Heart left ventricle (tissue), 16 donors: ENCODE results near the gene MAZ. TPM values are rescaled to one million over a fixed set of nuclear protein-coding genes. Genes with fewer than 3 reads are reported as not detected.

Source experiments
- ATAC-seq, 4 donors: fragments of 200-7000 bp; cut with Tn5 transposase; one replicate each; pipeline ENCODE4 v1.9.1; 2020 to 2022; ENCODE audit warnings: moderate library complexity in 4 of 4, mild to moderate bottlenecking in 3 of 4, moderate number of reproducible peaks in 1 of 4
- DNase-seq, 5 donors: peaks; one replicate each; pipeline ENCODE4 v3.0.0-alpha.2; 2020
- H3K27ac ChIP-seq, 12 donors: fragments of 200-600 bp; sonication (generic) in 4 of 12; one replicate each; pipeline versions ENCODE4 v1.5.0 to v1.8.0; 2016 to 2022; ENCODE audit warnings: mild to moderate bottlenecking in 2 of 12
- H3K27me3 ChIP-seq, 9 donors: fragments of 200-600 bp; sonication (generic) in 2 of 9; one replicate each; pipeline versions ENCODE4 v1.5.1 to v1.8.0; 2016 to 2022; ENCODE audit warnings: mild to moderate bottlenecking in 3 of 9
- H3K36me3 ChIP-seq, 9 donors: fragments of 200-600 bp; sonication (generic) in 2 of 9; one replicate each; pipeline versions ENCODE4 v1.5.0 to v1.8.0; 2018 to 2022; ENCODE audit warnings: mild to moderate bottlenecking in 2 of 9
- H3K4me1 ChIP-seq, 12 donors: fragments of 200-600 bp; sonication (generic) in 4 of 12; one replicate each; pipeline versions ENCODE4 v1.5.0 to v1.8.0; 2016 to 2022; ENCODE audit warnings: mild to moderate bottlenecking in 3 of 12
- H3K4me3 ChIP-seq, 12 donors: fragments of 200-600 bp; sonication (generic) in 4 of 12; one replicate each; pipeline versions ENCODE4 v1.5.0 to v1.8.0; 2017 to 2022; ENCODE audit warnings: mild to moderate bottlenecking in 9 of 12, moderate library complexity in 4 of 12
- H3K9me3 ChIP-seq, 12 donors: fragments of 200-600 bp; sonication (generic) in 4 of 12; one replicate each; pipeline versions ENCODE4 v1.5.0 to v1.8.0; 2016 to 2022; ENCODE audit warnings: mild to moderate bottlenecking in 1 of 12
- POLR2A ChIP-seq, 2 donors: fragments of 450-650 bp; IDR thresholded peaks; one replicate each; pipeline ENCODE4 v1.6.1; 2017; ENCODE audit warnings: antibody characterized with exemption in 2 of 2, mild to moderate bottlenecking in 2 of 2, moderate library complexity in 2 of 2
- WGBS, 4 donors: extraction: QIAGEN DNeasy Blood & Tissue Kit in 2 of 4; methylation state at CpG; one replicate each; pipeline versions ENCODE4 v1.1.5 to v1.1.7; 2013 to 2018; 5-methylcytosine and 5-hydroxymethylcytosine counted together
- intact Hi-C, 10 donors: fragments of 100-400 bp; cut with DNase I; formaldehyde crosslinking; loops; one replicate each; pipeline versions ENCODE4 v1.11.1 to v1.14.2; 2022
- polyA plus RNA-seq, 2 donors: library from polyadenylated mRNA; stranded (reverse); fragments of 200-250 nt; gene quantifications; one replicate each; pipeline ENCODE4 v1.2.3, GENCODE V29; 2013
- total RNA-seq, 9 donors: library from RNA; depleted of rRNA in 2 of 9; stranded (reverse); fragments of >200 nt in 2 of 9; fragmentation: NEBNext Ultra II Directional in 3 of 9; extraction: Animal tissue kit (Norgen Biotek cat#: 25700) in 3 of 9; gene quantifications; one replicate each; pipeline versions ENCODE4 v1.1.0 to v1.2.4, GENCODE V29; 2016 to 2023
- TF ChIP-seq, protein P1 (sequence below), 12 donors: fragments of 200-600 bp; sonication (generic) in 4 of 12; IDR thresholded peaks; one replicate each; pipeline versions ENCODE4 v1.5.0 to v1.8.0; 2018 to 2022; ENCODE audit warnings: antibody characterized with exemption in 12 of 12, mild to moderate bottlenecking in 5 of 12
- donor health status: ischemic (EF 13 %, LVEDD 7.1; RV severe dilation, severe dysfunction).
- donor health status: healthy with polysubstance abuse.
- donor health status: DM: no; HTN: yes; CAD: no.
- donor health status: DM: no; HTN: no; CAD: no.
- donor health status: ischemic (EF 25% LVEDD 6.9; RV normal size, moderate dysfunction).
- donor health status: ischemic (EF 25% LVEDD 5.7; RV mildly dilated, moderate dysfunction).
- donor health status: healthy.
- donor health status: DM: yes; HTN: yes; CAD: no.
- donor health status: ischemic (EF 35%, LVEDD 5.7; RV mildly dilated, moderate dysfunction).
- donor health status: nonischemic (EF 11% LVEDD 7.7; RV severe dilation, severe dysfunction).
- donor health status: DM: yes; HTN: yes; CAD: no.
- donor health status: PGD.
- donor health status: ischemic (EF 29% LVEDD 5.4; RV normal size, mild dysfunction).
- donor health status: nonischemic (EF 23%, LVEDD 6.1; RV moderate dilation, normal function).

Gene MAZ
- total and polyA plus RNA-seq, 11 donors: 58.9 to 188 (median 74.0) TPM

DNA sequence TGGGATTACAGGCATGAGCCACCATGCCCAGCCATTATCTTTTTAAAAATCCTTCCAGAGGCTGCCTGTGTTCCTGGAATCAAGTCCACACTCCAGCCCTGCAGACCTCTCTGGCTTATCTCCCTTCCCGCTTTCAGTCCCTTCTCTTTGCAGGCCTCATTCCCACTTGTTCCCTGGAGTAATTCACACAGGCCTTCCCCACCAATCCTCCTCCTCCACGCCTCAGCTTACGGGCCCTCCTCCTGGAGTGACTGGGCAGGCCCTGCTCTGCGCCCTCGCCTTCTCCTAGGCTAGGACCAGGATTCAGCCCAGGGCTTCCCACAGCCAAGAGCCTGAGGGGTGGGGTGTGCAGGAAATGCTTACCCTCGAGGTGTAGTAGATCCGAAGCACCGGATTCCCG, 53.9 kb downstream of the MAZ start:
- H3K27ac ChIP-seq: no peak overlapping the region
- no peak for TF ChIP-seq POLR2A (IDR thresholded peaks at IDR 0.05)
- TF ChIP-seq, protein P1, sequence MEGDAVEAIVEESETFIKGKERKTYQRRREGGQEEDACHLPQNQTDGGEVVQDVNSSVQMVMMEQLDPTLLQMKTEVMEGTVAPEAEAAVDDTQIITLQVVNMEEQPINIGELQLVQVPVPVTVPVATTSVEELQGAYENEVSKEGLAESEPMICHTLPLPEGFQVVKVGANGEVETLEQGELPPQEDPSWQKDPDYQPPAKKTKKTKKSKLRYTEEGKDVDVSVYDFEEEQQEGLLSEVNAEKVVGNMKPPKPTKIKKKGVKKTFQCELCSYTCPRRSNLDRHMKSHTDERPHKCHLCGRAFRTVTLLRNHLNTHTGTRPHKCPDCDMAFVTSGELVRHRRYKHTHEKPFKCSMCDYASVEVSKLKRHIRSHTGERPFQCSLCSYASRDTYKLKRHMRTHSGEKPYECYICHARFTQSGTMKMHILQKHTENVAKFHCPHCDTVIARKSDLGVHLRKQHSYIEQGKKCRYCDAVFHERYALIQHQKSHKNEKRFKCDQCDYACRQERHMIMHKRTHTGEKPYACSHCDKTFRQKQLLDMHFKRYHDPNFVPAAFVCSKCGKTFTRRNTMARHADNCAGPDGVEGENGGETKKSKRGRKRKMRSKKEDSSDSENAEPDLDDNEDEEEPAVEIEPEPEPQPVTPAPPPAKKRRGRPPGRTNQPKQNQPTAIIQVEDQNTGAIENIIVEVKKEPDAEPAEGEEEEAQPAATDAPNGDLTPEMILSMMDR (IDR thresholded peaks at IDR 0.05): no peak
- H3K36me3 ChIP-seq: peaks cover 0 to 38% (median 29%) of the 10 kb centered on the region in 9 donors
- H3K4me1 ChIP-seq: peaks cover 0 to 32% (median 16%) of the 10 kb centered on the region in 12 donors
- ATAC-seq: no peak
- H3K27me3 ChIP-seq: no peaks in the 10 kb centered on the region
- no peak overlapping the region for H3K4me3 ChIP-seq
- WGBS, 4 donors: 68 to 79% (median 75%) methylated on average over 9 of the region's 9 CpGs
- DNase-seq: peak in 2 of 5 donors; percentile 35 to 60
- no peaks in the 10 kb centered on the region for H3K9me3 ChIP-seq
- intact Hi-C loops: loop anchor here in 8 of 10 donors (5.0 to 10.0 kb wide), 8 partner anchors 38 to 165 kb away; partner anchors contain the start of genes C16orf92 (in 3 of the 8), PAGR1 (in 3 of the 8), HIRIP3 (in 2 of the 8) and INO80E (in 2 of the 8)

Other genes with a start within 250 kb of the MAZ start
- gene SPN, start 143.3 kb upstream of the MAZ start, total RNA-seq: 10 to 100 TPM in 1 of 9 donors, 1 to 10 TPM in 6, under 1 TPM in 2; 0.44 to 17.0 (median 1.3) TPM
- 1 to 10 TPM in 1 of 2 donors, under 1 TPM in 1; 0.67 to 1.3 TPM for gene SPN, start 143.3 kb upstream of the MAZ start, polyA plus RNA-seq
- gene QPRT, start 127.3 kb upstream of the MAZ start, total RNA-seq: 10 to 100 TPM; 14.0 to 36.5 (median 23.6) TPM
- 10 to 100 TPM in 1 of 2 donors, 1 to 10 TPM in 1; 3.6 to 19.6 TPM for gene QPRT, start 127.3 kb upstream of the MAZ start, polyA plus RNA-seq
- 1 to 10 TPM in 2 of 9 donors, under 1 TPM in 7; 0.17 to 4.2 (median 0.60) TPM for gene C16orf54, start 60.5 kb upstream of the MAZ start, total RNA-seq
- gene C16orf54, start 60.5 kb upstream of the MAZ start, polyA plus RNA-seq: under 1 TPM; 0.15 to 0.28 TPM
- not detected for gene ZG16, start 28.3 kb upstream of the MAZ start, total RNA-seq
- under 1 TPM; 0.04 to 0.08 TPM for gene ZG16, start 28.3 kb upstream of the MAZ start, polyA plus RNA-seq
- 10 to 100 TPM; 16.8 to 40.8 (median 32.2) TPM for gene KIF22, start 15.8 kb upstream of the MAZ start, total RNA-seq
- gene KIF22, start 15.8 kb upstream of the MAZ start, polyA plus RNA-seq: 10 to 100 TPM; 12.2 to 91.2 TPM
- 1 to 10 TPM in 5 of 9 donors, under 1 TPM in 3, not detected in 1; 0.38 to 1.8 (median 1.3) TPM for gene PRRT2, start 5.7 kb downstream of the MAZ start, total RNA-seq
- gene PRRT2, start 5.7 kb downstream of the MAZ start, polyA plus RNA-seq: 1 to 10 TPM in 1 of 2 donors, under 1 TPM in 1; 0.24 to 3.2 TPM
- 10 to 100 TPM; 10.8 to 23.9 (median 12.6) TPM for gene PAGR1, start 9.6 kb downstream of the MAZ start, total RNA-seq
- 10 to 100 TPM; 29.2 to 32.9 TPM for gene PAGR1, start 9.6 kb downstream of the MAZ start, polyA plus RNA-seq
- gene MVP, start 13.9 kb downstream of the MAZ start, total RNA-seq: 100 to 1,000 TPM in 1 of 9 donors, 10 to 100 TPM in 8; 33.1 to 140 (median 44.6) TPM
- 10 to 100 TPM; 32.9 to 50.6 TPM for gene MVP, start 13.9 kb downstream of the MAZ start, polyA plus RNA-seq
- 100 to 1,000 TPM in 2 of 9 donors, 10 to 100 TPM in 7; 57.5 to 143 (median 76.3) TPM for gene CDIPT, start 56.7 kb downstream of the MAZ start, total RNA-seq
- gene CDIPT, start 56.7 kb downstream of the MAZ start, polyA plus RNA-seq: 100 to 1,000 TPM in 1 of 2 donors, 10 to 100 TPM in 1; 64.2 to 106 TPM
- gene SEZ6L2, start 93.0 kb downstream of the MAZ start, total RNA-seq: 1 to 10 TPM in 5 of 9 donors, under 1 TPM in 3, not detected in 1; 0.16 to 8.9 (median 1.4) TPM
- gene SEZ6L2, start 93.0 kb downstream of the MAZ start, polyA plus RNA-seq: under 1 TPM; 0.15 to 0.51 TPM
- 1 to 10 TPM in 2 of 9 donors, under 1 TPM in 4, not detected in 3; 0.20 to 5.3 (median 0.65) TPM for gene ASPHD1, start 94.0 kb downstream of the MAZ start, total RNA-seq
- under 1 TPM in 1 of 2 donors, not detected in 1; 0.54 TPM for gene ASPHD1, start 94.0 kb downstream of the MAZ start, polyA plus RNA-seq
- gene KCTD13, start 119.7 kb downstream of the MAZ start, total RNA-seq: 1 to 10 TPM; 3.6 to 9.1 (median 7.2) TPM
- gene KCTD13, start 119.7 kb downstream of the MAZ start, polyA plus RNA-seq: 1 to 10 TPM; 3.6 to 5.0 TPM
- 100 to 1,000 TPM in 2 of 9 donors, 10 to 100 TPM in 7; 58.9 to 121 (median 69.8) TPM for gene TMEM219, start 155.6 kb downstream of the MAZ start, total RNA-seq
- gene TMEM219, start 155.6 kb downstream of the MAZ start, polyA plus RNA-seq: 10 to 100 TPM; 66.6 to 72.3 TPM
- gene TAOK2, start 167.3 kb downstream of the MAZ start, total RNA-seq: 10 to 100 TPM; 29.5 to 47.9 (median 35.1) TPM
- 10 to 100 TPM; 36.3 to 37.8 TPM for gene TAOK2, start 167.3 kb downstream of the MAZ start, polyA plus RNA-seq
- 10 to 100 TPM; 13.3 to 21.9 (median 17.5) TPM for gene HIRIP3, start 189.1 kb downstream of the MAZ start, total RNA-seq
- gene HIRIP3, start 189.1 kb downstream of the MAZ start, polyA plus RNA-seq: 10 to 100 TPM; 20.1 to 27.4 TPM
- gene INO80E, start 189.7 kb downstream of the MAZ start, total RNA-seq: 10 to 100 TPM; 27.6 to 65.4 (median 32.6) TPM
- 10 to 100 TPM; 60.9 to 71.5 TPM for gene INO80E, start 189.7 kb downstream of the MAZ start, polyA plus RNA-seq
- gene DOC2A, start 204.5 kb downstream of the MAZ start, total RNA-seq: 1 to 10 TPM in 1 of 9 donors, under 1 TPM in 4, not detected in 4; 0.09 to 1.4 (median 0.91) TPM
- gene DOC2A, start 204.5 kb downstream of the MAZ start, polyA plus RNA-seq: under 1 TPM; 0.22 to 0.88 TPM
- gene C16orf92, start 216.7 kb downstream of the MAZ start, total RNA-seq: not detected
- gene C16orf92, start 216.7 kb downstream of the MAZ start, polyA plus RNA-seq: not detected
- gene TLCD3B, start 224.7 kb downstream of the MAZ start, total RNA-seq: not detected
- gene TLCD3B, start 224.7 kb downstream of the MAZ start, polyA plus RNA-seq: not detected